HPDE6-E6E7 (cell line): ENCODE data around the gene SHROOM2.

ENCODE experiments used
- DNase-seq: peaks from one replicate; pipeline ENCODE4 v3.0.0; 2011; ENCODE audit warnings: missing footprints; ENCODE audit errors: extremely low spot score

The SHROOM2 gene

DNA sequence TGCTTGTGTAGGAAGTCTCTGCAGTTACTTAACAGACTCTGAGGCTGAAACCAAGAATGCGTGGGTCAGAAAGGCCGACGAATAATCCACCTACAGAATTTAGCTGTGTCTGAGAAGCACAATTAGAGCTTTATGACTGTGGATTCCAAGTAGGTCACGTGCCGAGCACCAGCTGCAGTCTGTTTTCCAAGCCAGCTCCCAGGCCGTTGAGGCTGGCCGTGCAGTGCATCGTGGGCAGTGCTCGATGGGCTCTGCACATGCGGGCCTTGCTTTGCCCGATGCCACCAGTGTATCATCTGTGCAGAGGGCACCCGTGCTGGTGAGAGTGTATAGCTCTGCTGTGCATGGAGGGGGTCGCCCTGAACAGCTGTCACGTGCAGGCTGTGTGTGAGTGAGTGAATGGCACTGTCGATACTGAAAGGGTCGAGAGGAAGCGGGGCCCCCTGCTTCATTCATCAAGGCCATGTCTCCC lies 113.4 kb downstream of the SHROOM2 start:
- no peak for DNase-seq

DNA sequence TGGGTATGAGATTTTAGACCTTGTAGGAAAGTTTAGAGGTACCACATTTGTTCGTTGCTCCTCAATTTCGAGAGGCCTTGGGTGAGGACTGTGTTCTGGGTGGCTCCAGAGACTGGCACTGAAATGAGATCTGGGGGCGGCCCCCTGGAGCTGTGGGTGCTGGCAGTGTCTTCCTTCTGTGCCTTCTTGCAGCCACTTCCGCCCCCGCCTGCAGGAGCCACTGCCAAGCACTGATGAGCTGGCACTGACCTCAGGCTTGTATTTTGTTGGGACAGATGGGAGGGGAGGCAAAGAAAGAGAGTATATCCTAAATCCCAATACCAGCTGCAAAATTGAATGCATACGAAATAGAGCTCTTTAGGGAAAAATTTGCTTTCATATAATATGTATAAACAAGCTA lies 116.4 kb downstream of the SHROOM2 start:
- DNase-seq = peak; percentile 15

GRCh38 chrX:9903146-9903545 lies 116.9 kb downstream of the SHROOM2 start:
- DNase-seq = no peak

DNA sequence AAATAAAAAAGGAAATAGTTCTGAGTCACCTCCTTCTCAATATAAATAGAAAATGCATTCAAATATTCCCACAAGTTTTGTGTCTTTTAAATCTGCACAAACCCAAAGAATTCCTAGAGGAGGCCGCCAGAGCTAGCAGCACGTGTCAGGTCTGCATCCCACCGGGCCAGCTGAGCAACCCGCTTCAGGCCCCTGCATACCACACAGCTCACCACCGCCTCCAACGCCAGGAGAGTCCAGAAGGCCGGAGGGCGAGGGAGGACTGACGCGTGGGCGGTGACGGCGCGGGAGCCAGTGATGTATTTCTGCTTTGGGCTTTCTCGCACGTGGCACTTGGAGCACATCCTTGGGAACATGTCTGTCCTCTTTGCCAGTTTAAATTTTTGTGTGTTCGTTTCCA lies 119.1 kb downstream of the SHROOM2 start:
- DNase-seq = no peak

DNA sequence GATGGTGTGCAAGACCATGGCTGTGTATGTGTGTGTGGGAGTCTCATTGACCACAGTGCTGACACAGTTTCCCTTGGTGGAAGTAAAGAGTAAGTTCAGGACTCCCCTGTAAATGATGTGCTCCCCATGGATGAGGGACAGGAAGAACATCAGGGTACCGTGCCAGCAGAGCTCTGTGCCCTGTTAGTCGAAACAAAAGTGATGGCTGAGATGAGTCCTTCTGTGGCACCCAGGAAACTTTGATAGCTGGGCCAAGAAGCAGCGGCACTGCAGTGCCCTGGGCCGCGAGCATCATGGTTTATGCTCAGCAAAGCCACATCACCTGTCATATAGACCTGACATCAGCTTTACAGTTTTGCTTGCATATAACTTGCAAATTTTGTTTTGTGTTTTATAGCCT lies 119.5 kb downstream of the SHROOM2 start:
- no peak for DNase-seq

DNA sequence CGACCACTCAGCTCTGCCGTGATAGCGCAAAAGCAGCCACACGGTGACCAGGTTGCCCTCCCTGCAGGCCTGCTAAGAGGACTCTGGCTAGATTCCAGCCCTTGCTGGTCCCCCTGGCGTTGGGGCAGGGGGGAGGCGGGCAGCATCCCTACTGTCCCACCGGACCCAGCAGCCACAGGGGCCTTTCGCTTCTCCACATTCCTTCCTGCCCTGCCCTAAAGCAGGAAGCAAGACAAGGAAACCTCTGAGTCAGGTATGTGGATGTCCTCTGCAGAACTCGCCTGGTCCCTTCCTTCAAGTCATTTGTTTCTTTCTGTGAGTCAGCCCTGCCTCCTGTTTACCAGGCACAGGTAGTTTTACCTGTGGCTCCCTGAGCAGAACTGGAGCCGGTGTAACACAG lies 120.7 kb downstream of the SHROOM2 start:
- peak; percentile 55 for DNase-seq

- peak; percentile 3 for DNase-seq
These were observed 121.6 kb downstream of the SHROOM2 start for GRCh38 chrX:9907645-9908387.

DNA sequence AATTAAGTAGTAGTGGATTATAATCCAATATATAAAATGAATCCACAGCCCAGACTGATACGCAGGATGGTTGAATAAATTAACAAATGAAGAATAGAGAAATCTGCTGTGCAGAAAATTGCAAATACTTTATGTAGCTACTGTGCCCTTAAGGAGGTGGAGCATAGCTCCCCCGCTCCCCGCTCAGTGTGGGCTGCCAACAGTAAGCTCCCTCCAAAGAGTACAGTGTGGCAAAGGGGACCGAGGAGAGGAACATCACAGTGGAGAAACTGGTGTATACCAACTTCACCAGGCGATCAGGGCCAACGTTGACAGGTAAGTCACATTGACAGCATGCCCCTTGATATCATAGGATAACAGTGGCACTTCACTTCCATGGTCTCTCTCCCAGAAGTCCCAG lies 123.0 kb downstream of the SHROOM2 start:
- DNase-seq = no peak

GRCh38 chrX:9911487-9911886 lies 125.3 kb downstream of the SHROOM2 start:
- peak; percentile 36 for DNase-seq

GRCh38 chrX:9912351-9913145 lies 126.3 kb downstream of the SHROOM2 start:
- DNase-seq = peak; percentile 47

DNA sequence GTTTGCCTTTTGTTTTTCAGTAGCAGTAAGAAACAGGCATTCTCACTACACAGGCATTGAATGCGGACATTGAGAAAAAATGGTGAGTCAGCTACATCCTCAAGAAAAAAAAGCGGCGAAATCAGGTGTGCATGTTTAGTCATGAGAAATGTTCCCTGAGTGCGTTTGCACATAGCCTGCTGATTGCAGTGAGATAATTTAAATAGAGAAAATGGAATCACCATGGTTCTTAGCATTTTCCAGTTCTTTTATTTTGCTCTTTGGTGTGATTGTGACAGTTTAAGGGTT lies 126.9 kb downstream of the SHROOM2 start:
- DNase-seq = peak; percentile 53

GRCh38 chrX:9917861-9918260 lies 131.6 kb downstream of the SHROOM2 start:
- DNase-seq = no peak

- DNase-seq = no peak
These were observed 133.5 kb downstream of the SHROOM2 start for GRCh38 chrX:9919632-9920172.

DNA sequence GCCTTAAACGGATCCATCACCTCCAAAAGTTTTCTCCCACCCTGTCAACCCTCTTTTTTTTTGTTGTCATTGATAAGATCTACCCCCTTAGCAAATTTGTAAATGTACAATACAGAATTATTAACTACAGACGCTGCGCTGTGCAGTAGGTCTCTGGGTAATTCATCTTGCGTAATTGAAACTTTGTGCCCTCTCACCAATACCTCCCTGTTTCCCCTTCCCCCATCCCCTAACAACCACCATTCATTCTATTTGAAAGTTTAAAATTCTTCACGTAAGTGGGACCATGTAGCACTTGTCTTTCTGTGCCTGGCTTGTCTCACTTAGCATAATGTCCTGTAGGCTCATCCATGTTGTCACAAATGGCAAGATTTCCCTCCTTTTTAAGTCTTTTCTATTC lies 135.2 kb downstream of the SHROOM2 start:
- no peak for DNase-seq

GRCh38 chrX:9923357-9923756 lies 137.1 kb downstream of the SHROOM2 start:
- DNase-seq = no peak

GRCh38 chrX:9926002-9926401 lies 139.8 kb downstream of the SHROOM2 start:
- DNase-seq = no peak

DNA sequence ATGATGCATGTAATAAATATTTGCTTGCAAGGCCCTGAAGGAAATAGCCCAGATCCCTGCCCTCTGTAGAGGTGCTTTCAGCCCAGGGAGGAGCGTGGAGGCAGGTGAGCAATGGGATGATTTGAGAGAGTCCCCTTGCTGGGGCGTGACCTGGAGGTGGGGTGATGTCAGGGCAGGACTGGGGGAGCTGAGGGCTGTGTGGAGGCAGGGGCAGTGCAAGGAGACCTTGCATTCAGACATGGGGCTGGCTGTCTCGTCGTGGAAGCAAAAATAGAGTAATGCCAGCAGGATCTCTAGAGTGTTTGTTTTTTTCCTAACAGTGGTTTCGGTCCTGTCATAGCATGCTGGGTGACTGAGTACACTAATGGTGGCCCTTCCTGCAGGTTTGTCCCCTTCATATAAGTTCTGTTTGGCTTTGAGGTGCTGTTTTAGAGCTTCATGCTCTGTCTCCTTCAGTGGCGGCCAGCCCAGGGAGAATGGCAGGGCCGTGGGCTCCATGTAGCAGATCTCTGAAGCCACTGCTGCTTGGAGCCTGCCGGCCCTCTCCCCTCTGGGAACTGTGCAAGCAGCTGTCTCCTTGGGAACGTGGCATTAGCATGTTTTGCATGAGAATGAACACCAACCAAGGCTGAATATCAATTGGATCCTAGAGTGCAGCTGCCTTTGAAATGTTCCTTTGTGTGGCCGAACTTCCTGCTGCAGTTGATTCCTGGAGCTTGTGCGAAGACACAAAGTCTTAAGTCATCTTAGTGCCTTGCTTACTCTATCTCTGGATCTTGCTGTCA lies 141.7 kb downstream of the SHROOM2 start:
- DNase-seq = no peak

DNA sequence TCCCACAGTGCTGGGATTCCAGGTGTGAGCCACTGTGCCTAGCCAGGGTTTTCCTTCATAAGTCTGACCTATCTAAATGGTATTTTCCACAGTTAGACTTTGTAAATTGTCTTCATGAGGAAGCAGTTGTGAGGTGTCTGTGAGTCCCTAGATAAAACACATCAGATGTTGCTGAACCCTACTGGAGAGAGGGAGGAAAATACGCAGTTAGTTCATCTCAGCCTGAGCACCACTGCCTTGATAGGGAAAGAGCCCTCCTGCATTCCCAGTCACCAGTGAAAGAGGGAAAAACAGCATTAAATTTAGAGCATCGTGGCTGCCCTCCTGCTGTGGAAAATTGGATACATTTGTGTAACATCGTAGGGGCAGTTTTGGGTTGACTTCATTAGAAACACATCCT lies 149.2 kb downstream of the SHROOM2 start:
- DNase-seq = no peak

DNA sequence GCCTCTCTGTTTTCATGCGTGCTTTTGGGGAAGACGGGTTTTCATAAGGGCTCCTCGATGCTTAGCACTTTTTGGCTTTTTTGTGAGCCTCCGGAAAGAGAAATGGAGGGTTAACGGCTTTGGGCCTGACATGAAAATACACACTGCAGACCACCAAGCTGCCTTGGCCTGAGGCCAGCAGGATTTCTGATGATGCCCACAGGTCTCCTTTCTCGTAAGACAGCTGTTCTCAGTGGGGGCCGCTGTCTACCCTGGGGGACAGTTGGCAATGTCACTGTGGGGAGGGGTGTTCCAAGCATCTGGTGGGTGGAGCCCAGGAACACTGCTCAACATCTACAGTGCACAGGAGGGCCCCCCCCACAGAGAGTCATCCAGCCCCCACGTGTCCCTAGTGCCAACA lies 151.5 kb downstream of the SHROOM2 start:
- DNase-seq = no peak

GRCh38 chrX:9938516-9938915 lies 152.3 kb downstream of the SHROOM2 start:
- no peak for DNase-seq

DNA sequence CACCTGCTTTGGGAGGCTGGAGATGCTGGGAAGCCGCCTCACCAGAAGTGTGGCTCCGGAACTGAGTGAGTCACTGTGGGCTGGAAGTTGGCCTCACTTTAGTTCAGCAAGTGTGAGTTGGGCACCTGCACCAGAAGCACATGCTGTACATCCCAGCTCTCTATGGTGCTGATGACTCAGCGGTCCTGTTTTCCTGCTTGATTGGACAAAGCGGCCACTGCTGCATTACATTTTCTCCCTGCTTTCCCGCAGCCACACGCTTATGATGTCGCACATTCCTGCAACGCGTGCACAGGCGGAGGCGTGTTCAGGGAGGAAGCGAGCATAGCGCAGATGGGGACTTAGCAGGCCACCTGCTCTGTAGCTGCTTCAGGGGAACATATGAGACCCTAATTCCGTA lies 154.2 kb downstream of the SHROOM2 start:
- DNase-seq = peak; percentile 81

DNA sequence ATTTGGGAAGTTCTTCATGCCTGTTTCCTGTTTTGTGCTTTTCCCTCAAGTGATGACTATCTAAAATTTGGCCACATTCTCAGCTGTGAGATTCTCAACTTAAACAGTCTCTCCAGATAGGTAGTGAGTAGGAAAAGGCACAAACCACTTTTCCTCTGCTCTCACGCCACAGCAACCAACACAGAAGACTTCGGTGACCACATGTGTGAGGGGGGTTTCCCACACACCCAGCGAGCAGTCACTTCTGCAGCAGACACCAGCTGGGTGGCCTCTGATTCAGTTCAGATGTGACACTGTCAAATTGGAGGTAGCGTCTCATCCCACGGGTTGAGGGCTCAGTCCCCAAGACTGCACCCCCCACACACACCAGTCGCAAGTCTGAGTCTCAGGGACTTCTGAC lies 155.9 kb downstream of the SHROOM2 start:
- DNase-seq = no peak
